GM18507 (cell line): ENCODE results near the gene MZF1.

ENCODE experiments used
- DNase-seq: peaks from one replicate; pipeline ENCODE4 v3.0.0; 2011; ENCODE audit warnings: low read depth; ENCODE audit not compliant: insufficient read length; ENCODE audit errors: extremely low spot score
- FAIRE-seq: peaks from 2 replicates; lab custom pipeline; 2011; peaks lifted over from hg19 to GRCh38; lab: Jason Lieb, UNC

Gene MZF1

DNA sequence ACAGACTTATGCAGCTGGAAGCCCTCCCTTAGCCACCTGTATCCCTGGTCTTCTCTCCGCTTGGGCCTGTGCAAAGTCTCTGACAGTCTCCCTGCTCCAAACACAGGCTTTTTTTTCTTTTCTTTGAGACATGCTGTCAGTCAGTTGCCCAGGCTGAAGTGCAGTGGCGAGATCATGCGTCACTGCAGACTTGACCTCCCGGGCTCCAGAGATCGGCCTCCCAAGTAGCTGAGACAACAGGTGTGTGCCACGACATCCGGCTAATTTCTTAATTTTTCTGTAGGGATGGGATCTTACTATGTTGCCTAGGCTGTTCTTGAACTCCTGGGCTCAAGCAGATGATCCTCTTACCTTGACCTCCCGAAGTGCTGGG, 1.6 kb downstream of the MZF1 start:
- FAIRE-seq (no peak), DNase-seq (no peak)

- DNase-seq (no peak), FAIRE-seq (no peak)
Measured at GRCh38 chr19:58570770-58571574, 2.2 kb downstream of the MZF1 start.

DNA sequence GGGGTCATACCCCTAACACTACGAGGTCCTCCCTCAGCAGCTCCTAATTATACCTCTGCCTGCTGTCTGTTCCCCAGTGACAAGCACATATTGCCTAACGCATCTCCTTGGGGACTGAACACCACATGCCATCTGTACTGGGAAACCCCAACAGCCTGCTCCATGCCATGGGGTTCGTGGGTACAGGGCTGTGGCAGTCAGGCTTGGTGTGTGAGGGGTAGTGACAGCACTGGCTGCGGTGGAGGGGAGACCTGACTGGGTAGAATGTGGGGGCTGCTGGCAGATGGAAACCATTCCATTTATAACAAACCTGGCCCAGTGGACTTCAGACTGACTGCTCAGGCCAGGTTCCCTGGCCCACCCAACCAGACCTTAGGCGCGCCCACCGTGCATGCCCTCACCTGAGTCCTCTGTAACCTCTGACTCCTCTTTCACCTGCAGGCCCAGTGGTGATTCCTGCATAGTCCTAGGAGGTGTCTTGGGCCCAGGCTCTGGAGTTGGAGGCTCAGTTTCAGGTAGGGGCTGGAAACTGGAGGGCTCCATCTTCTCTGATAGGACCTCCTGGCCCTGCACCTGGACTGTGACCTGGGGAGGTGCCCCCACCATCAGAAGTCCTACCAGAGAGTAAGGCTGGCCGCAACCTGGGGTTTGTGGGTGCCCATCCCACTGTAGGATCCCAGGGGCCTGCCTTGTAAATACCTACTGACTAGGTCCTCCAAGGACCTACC, 3.0 kb downstream of the MZF1 start:
- DNase-seq (no peak), FAIRE-seq (no peak)

DNA sequence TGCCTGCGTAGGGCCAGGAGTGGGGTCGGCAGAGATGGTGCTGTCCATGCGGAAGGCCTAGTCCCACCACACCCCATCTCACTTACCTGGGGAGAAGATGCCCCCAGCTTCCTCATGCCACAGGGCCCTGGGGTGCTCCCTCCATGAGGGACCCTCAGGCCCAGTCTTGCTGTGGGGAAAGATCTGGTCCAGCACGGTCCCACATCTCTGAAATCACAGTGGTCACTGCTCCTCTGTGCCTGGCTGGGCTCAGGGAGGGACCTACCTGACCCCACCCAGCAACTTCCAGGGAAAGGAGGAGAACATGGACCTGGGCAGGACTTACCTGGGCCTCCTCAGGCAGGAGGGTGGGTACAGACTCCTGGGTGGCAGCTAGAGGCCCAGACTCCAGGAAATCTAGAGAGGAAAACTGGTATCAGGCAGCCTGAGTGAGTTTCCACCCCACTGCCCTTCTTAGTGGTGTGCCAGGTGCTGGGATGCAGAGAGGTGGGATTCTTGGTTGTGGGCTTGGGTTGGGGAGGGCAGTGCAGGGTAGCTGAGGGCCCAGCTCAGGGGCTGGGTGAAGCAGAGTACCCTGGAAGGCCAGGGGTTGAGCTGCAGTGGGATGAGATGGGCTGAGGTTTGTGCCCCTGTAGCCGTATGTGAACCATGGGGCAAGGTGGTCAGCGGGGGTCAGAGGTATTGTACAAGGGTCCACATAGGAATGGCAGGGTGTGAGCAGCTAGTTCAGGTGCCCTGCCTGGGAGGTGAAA, 3.8 kb downstream of the MZF1 start:
- FAIRE-seq (no peak), DNase-seq (no peak)

GRCh38 chr19:58568453-58569130, 4.5 kb downstream of the MZF1 start:
- DNase-seq (no peak), FAIRE-seq (no peak)

- no peak for DNase-seq
Measured at GRCh38 chr19:58566989-58567388, 6.1 kb downstream of the MZF1 start.

DNA sequence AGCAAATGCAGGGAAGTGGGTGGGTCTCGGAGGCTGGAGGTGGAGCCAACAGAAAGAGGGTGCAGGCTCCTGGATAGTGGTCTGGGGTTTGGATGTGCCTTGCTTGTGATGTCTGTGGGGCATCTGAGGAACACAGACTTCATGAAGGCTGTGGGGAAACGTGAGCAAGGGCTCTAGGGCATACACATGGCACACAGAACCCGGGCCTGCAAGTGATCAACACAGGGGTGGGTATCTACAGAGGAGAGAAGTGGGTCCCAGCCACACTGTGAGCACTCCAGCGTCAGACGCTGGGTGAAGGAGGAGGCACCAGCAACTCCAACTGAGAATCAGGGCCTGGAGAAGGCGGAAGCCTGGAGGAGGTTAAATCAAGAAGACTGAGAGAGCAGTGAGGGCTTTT, 9.3 kb downstream of the MZF1 start:
- DNase-seq (no peak), FAIRE-seq (no peak)

More at GRCh38 chr19:58566989-58567388, 6.1 kb downstream of the MZF1 start:
- no peak for FAIRE-seq

DNA sequence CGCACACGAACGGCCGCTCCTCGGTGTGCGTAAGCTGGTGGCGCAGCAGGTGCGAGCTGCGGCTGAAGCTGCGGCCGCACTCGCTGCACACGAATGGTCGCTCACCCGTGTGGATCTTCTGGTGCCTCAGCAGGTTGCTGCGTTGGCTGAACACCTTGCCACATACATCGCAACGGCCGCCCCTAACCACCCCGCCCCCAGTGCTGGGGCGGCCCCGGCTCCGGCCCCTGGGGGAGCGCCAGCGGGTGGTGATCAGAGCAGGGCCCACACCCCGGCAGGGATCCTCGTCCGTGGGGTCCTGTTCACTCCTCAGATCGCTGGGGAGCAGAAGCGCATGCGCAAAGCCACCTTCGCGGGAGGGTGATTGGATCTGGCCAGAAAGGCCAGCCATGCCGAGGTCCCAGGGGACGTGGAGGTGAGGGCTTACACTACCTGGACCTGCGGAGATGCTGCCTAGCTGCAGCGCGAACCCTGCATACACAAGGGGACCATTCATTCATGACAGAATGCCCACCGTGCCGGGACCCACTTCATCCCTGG, 10.0 kb downstream of the MZF1 start:
- DNase-seq, result no peak
- peak; percentile 65 for FAIRE-seq

DNA sequence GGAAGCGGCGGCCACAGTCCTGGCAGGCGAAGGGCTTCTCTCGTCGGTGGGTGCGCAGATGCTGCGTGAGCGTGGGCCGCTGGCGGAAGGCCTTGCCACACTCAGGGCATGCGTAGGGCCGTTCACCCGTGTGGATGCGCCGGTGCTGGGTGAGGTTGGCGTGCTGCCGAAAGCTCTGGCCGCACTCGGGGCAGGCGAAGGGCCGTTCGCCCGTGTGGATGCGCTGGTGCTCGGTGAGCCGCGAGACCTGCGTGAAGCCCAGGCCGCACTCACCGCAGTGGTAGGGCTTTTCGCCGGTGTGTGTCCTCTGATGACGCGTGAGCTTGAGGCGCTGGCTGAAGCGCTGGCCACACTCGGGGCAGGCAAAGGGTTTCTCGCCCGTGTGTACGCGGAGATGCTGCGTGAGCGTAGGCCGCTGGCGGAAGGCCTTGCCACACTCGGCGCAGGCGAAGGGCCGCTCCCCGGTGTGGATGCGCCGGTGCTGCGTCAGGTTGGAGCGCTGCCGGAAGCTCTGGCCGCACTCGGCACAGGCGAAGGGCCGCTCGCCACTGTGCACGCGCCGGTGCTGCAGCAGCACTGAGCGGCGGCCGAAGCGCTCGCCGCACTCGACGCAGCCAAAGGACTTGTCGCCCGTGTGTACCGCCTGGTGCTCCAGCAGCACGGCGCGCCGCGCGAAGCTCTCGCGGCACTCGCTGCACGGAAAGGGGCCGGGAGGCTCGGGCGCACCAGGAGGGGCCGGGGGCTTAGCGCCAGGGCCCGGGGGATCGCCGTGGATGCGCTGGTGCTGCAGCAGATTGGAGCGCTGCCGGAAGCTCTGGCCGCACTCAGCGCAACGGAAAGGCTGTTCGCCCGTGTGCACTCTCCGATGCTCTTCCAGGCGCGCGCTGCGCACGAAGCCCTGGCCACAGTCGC, 10.8 kb downstream of the MZF1 start:
- DNase-seq (no peak), FAIRE-seq (no peak)

DNA sequence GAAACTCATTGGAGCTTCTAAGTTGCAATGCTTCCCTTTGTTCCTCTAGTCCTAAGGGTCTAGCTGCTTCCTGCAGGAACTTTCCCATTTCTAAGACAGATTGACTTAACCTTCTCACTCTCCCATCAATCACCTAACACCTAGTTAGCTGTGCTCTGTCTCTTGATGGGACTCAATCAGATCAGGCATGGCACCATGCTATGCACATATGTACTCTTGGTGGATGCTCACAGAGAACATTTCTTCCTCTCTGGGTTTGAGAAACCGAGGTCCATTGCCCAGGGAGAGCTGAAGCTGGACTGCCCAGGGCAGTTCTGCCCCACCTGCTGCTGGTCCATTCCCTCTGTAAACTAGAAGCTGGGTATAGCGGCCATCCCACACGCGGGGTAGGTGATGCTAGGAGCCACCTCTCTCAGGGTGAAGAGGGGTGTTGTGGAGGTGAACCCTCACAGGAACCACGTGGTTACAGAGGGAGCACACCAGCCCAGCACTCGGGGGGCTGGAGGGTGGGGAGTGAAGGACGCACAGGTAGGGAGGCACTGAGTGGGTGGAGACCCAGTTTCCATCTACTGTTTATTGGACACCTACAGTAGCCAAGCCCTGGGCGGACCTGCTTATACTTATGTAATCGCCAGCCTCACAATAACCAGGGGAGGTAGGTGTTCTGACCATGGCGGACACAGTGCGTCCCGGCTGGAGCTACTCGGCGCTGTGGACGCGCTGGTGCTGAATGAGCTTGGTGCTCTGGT, 11.6 kb downstream of the MZF1 start:
- no peak for FAIRE-seq
- DNase-seq, result no peak

- FAIRE-seq, result no peak
- DNase-seq, result no peak
Measured at GRCh38 chr19:58560921-58561320, 12.2 kb downstream of the MZF1 start.

DNA sequence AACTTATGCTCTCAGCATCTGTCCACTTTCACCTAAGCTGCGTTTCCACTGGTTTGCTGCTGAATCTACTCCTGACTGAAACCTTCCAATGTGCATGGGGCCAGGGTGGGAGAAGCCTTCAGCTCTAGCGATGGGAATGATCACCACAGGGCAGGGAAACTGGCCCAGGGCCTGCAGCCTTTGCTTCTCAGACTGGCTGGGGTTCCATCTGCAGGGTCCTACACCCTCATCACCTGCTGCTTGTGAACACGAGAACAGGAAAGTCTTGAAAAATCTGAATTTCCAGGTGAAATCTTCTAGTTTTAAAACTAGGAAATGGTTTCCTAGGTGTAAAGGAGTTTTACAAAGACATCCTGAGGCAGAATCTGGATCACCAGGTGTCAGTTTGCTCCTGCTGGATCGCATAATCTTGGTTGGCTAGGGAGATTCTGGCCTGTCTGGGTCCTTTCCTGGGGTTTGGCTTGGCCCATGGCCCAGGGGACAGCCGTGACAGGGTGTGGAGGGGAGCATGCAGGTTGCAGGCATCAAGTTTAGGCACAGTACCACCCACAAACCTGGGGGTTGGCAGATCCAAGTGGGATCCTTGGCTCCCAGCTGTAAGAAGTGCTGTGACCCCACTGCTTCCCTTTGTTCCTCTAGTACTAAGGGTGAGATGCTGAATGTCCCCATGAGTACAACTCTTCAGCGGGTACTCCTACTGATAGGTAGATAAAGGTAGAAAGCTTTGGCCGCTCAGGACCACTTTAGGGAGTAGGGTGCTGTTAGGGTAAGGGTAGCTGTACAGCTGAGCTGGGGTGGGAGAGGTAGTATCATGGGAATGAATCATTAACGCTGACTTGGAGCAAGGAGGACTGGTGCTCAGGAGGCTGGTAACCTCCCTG, 12.9 kb downstream of the MZF1 start:
- FAIRE-seq (no peak), DNase-seq (no peak)

DNA sequence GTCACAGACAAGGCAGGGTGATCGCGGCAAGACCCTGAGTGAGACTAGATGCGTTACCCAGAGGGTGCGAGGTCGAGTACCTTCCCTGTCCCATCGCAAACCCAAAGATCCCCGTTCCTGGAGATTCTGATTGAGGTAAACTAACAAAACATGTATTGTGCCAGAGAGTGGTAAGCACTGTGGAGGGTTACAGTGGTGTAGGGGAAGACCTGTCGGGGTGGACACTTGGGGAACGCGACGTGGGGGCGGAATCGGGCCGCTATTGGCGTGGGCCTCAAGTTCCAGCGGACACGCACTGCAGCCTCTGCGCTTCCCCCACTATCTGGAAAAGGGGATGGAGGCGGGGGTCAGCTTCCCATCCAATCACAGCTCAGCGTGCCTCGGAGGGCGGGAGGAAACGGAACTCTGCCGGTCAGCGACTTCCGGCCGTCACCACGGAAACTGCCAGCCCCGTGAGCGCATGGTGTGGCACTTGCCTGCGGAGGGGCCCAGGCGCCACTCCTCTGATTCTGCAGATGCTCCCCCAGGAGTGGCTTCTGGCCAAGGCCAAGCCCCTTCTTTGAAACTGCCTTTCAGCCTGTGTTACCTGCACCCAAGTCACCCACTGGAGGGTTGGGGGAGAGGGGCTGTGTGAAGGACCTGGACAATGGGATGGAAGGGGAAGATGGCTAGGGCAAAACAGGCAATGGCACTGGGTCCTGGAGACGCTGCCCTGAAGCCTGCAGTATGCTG, 13.7 kb downstream of the MZF1 start:
- DNase-seq (peak; percentile 67), FAIRE-seq (no peak)

- peak; percentile 81 for DNase-seq
- FAIRE-seq, result peak; percentile 98
Measured at GRCh38 chr19:58558623-58559274, 14.4 kb downstream of the MZF1 start.

- no peak for FAIRE-seq
- no peak for DNase-seq
Measured at GRCh38 chr19:58558066-58558622, 15.0 kb downstream of the MZF1 start, which contains the start of gene UBE2M. UBE2M (minus strand) TSS chr19:58558611; CDS start chr19:58558381, 230 bp downstream.
